Skeletal muscle tissue (tissue), 4 donors: Measurements from ENCODE around the gene ARMH4. TPM values are rescaled to one million over a fixed set of nuclear protein-coding genes. Genes with fewer than 3 reads are reported as not detected.

Experiments
- H3K27ac ChIP-seq: one replicate; pipeline ENCODE4 v1.7.0; 2013; ENCODE audit warnings: mild to moderate bottlenecking, low read depth, low read length, inconsistent platforms
- H3K27me3 ChIP-seq, 3 donors: one replicate each; pipeline ENCODE4 v1.7.0; 2013; ENCODE audit warnings: low read length in 3 of 3; ENCODE audit not compliant: control insufficient read depth in 3 of 3, insufficient read depth in 3 of 3
- H3K36me3 ChIP-seq, 3 donors: one replicate each; pipeline ENCODE4 v1.7.0; 2013; ENCODE audit warnings: low read length in 3 of 3; ENCODE audit not compliant: control insufficient read depth in 3 of 3, insufficient read depth in 3 of 3
- H3K4me1 ChIP-seq, 3 donors: one replicate each; pipeline ENCODE4 v1.7.0; 2013; ENCODE audit warnings: low read length in 3 of 3, mild to moderate bottlenecking in 3 of 3; ENCODE audit not compliant: control insufficient read depth in 3 of 3, insufficient read depth in 3 of 3
- H3K4me3 ChIP-seq, 3 donors: one replicate each; pipeline ENCODE4 v1.7.0; 2013; ENCODE audit warnings: low read length in 3 of 3
- H3K9ac ChIP-seq, 3 donors: one replicate each; pipeline ENCODE4 v1.7.0; 2013; ENCODE audit warnings: low read length in 3 of 3, mild to moderate bottlenecking in 3 of 3, moderate library complexity in 2 of 3, low read depth in 1 of 3
- H3K9me3 ChIP-seq, 3 donors: one replicate each; pipeline ENCODE4 v1.7.0; 2013; ENCODE audit warnings: low read length in 3 of 3; ENCODE audit not compliant: control insufficient read depth in 3 of 3
- total RNA-seq: library from RNA; depleted of rRNA; stranded (reverse); fragments of >200 nt; gene quantifications from one replicate; pipeline ENCODE4 v1.2.3, GENCODE V29; 2014
- donor health status: Osteomylitis.

ARMH4 gene
- total RNA-seq, 1 donor from 2014 or later: 6.8 TPM

DNA sequence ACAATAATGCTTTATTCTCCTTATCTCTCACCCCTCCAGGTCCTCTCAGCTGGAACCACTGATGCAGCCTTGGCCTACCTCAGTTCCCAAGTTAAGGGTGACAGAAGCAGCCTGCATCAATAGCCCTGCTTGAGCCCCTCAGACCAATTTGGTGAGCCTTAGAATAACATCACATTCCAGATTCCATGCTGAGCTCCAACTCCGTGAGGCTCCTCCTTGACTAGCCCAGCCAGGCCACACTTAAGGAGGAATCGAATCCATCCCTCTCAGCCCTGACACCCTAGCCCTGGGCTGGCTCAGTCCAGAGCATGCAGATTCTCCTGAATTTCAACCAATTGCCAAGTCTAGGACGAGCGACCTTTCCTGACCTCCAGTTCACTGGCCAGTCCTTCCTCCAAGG, 91.1 kb downstream of the ARMH4 start:
- Histone ChIP-seq H3K4me3 (no peak overlapping the region), H3K4me1 (no peaks in the 10 kb centered on the region), H3K9ac (no peak overlapping the region), H3K27ac (no peak overlapping the region), H3K9me3 (no peaks in the 10 kb centered on the region), H3K27me3 (no peaks in the 10 kb centered on the region), H3K36me3 (no peaks in the 10 kb centered on the region)

GRCh38 chr14:58060077-58060476, 91.9 kb downstream of the ARMH4 start:
- H3K9ac ChIP-seq: no peak overlapping the region
- H3K27ac ChIP-seq: no peak overlapping the region
- H3K4me1 ChIP-seq: no peaks in the 10 kb centered on the region
- H3K27me3 ChIP-seq: no peaks in the 10 kb centered on the region
- no peaks in the 10 kb centered on the region for H3K9me3 ChIP-seq
- no peak overlapping the region for H3K4me3 ChIP-seq
- H3K36me3 ChIP-seq: no peaks in the 10 kb centered on the region

DNA sequence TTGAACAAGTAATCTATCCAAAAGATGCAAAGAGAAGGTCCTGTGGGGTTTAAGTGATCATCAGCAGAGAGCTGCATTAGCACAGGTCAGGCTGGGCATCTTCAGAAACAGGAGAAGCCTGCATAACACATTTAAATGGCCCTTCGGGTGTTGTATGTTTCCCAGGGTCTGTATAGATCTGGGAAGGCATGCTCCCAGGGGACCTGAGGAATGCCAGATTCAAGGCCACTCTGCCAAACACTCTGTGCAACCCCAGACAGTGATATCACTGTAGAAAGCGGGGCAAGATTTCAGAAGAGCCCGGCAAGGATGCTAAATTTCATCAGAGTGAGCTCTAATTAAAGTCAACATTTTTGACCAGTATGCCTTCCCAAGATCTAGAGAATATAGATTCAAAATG, 92.9 kb downstream of the ARMH4 start:
- H3K9me3 ChIP-seq: no peaks in the 10 kb centered on the region
- no peaks in the 10 kb centered on the region for H3K36me3 ChIP-seq
- no peaks in the 10 kb centered on the region for H3K27me3 ChIP-seq
- no peak overlapping the region for H3K9ac ChIP-seq
- no peak overlapping the region for H3K27ac ChIP-seq
- no peaks in the 10 kb centered on the region for H3K4me1 ChIP-seq
- H3K4me3 ChIP-seq: no peak overlapping the region

GRCh38 chr14:58055497-58056010, 96.5 kb downstream of the ARMH4 start:
- Histone ChIP-seq H3K9me3 (no peaks in the 10 kb centered on the region), H3K36me3 (no peaks in the 10 kb centered on the region), H3K27me3 (no peaks in the 10 kb centered on the region), H3K4me3 (no peak overlapping the region), H3K9ac (no peak overlapping the region), H3K27ac (no peak overlapping the region), H3K4me1 (no peaks in the 10 kb centered on the region)

GRCh38 chr14:58054100-58054499, 97.9 kb downstream of the ARMH4 start:
- H3K4me1 ChIP-seq: no peaks in the 10 kb centered on the region
- no peak overlapping the region for H3K4me3 ChIP-seq

GRCh38 chr14:58048219-58048618, 103.8 kb downstream of the ARMH4 start:
- Histone ChIP-seq H3K36me3 (no peaks in the 10 kb centered on the region), H3K27me3 (no peaks in the 10 kb centered on the region), H3K27ac (no peak overlapping the region), H3K9me3 (no peaks in the 10 kb centered on the region), H3K4me3 (no peak overlapping the region), H3K9ac (no peak overlapping the region), H3K4me1 (no peaks in the 10 kb centered on the region)

More at GRCh38 chr14:58054100-58054499, 97.9 kb downstream of the ARMH4 start:
- Histone ChIP-seq H3K27me3 (no peaks in the 10 kb centered on the region), H3K9ac (no peak overlapping the region), H3K36me3 (no peaks in the 10 kb centered on the region), H3K27ac (no peak overlapping the region), H3K9me3 (no peaks in the 10 kb centered on the region)

- Histone ChIP-seq H3K36me3 (no peaks in the 10 kb centered on the region), H3K9me3 (no peaks in the 10 kb centered on the region), H3K4me1 (no peaks in the 10 kb centered on the region), H3K4me3 (no peak overlapping the region), H3K27ac (no peak overlapping the region), H3K27me3 (no peaks in the 10 kb centered on the region), H3K9ac (no peak overlapping the region)
Measured at GRCh38 chr14:58027904-58028303, 124.1 kb downstream of the ARMH4 start.

- Histone ChIP-seq H3K9ac (no peak overlapping the region), H3K4me1 (no peaks in the 10 kb centered on the region), H3K4me3 (no peak overlapping the region), H3K36me3 (no peaks in the 10 kb centered on the region), H3K27ac (no peak overlapping the region), H3K27me3 (no peaks in the 10 kb centered on the region), H3K9me3 (no peaks in the 10 kb centered on the region)
Measured at GRCh38 chr14:58026967-58027366, 125.0 kb downstream of the ARMH4 start.

DNA sequence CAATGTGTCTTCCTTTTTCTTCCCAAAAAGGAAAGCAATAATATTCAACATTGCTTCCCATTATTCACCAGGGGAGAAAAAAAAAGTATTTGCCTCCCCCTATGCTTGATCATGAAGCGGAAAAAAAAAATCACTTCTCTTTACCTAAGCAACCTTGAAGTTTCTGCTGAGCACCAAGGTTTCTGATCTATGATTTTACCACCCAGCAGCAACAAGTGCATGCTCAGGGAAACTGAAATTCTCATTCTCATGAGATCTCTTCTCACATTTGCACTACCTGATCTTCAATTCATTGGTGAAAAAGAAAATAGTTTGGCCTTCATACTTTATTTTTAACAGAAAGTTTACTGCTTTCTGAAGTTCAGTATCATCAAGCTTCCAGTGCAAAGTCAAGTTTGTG, 125.8 kb downstream of the ARMH4 start:
- H3K9ac ChIP-seq: no peak overlapping the region
- no peaks in the 10 kb centered on the region for H3K36me3 ChIP-seq
- no peaks in the 10 kb centered on the region for H3K9me3 ChIP-seq
- H3K27me3 ChIP-seq: no peaks in the 10 kb centered on the region
- H3K27ac ChIP-seq: no peak overlapping the region
- H3K4me3 ChIP-seq: no peak overlapping the region
- no peaks in the 10 kb centered on the region for H3K4me1 ChIP-seq

DNA sequence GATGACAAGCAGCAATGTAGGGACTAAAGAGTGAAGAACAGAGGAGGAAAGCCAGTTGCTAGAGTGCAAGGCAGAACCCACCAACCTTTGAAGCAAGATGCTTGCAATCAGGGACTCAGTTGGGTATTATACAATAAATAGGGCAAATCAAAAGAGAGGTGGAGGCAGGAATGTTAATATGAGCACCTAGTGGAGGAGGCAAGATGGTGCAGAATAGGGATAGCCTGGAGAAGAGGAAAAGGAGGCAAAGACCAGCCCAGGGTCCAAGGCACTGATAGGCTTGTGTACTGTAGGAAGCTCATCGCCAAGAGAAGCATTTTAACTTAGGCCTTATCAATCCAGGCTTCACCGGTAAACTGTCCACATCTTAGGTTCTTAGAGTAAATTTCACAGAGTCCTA, 137.2 kb downstream of the ARMH4 start:
- Histone ChIP-seq H3K36me3 (no peaks in the 10 kb centered on the region), H3K27ac (no peak overlapping the region), H3K9ac (no peak overlapping the region), H3K27me3 (no peaks in the 10 kb centered on the region), H3K4me3 (no peak overlapping the region), H3K9me3 (no peaks in the 10 kb centered on the region), H3K4me1 (no peaks in the 10 kb centered on the region)

- H3K9ac ChIP-seq: no peak overlapping the region
- no peaks in the 10 kb centered on the region for H3K27me3 ChIP-seq
- no peaks in the 10 kb centered on the region for H3K36me3 ChIP-seq
- H3K27ac ChIP-seq: no peak overlapping the region
- peaks cover 0 to 2% (median 0%) of the 10 kb centered on the region in 3 donors for H3K4me1 ChIP-seq
- no peaks in the 10 kb centered on the region for H3K9me3 ChIP-seq
- no peak overlapping the region for H3K4me3 ChIP-seq
Measured at GRCh38 chr14:58002618-58003017, 149.4 kb downstream of the ARMH4 start.
